Keratinocyte (primary cell): ENCODE data around the gene NT5DC4. TPM values are rescaled to one million over a fixed set of nuclear protein-coding genes. Genes with fewer than 3 reads are reported as not detected.

Experiments used
- DNase-seq: peaks from one replicate; pipeline ENCODE4 v3.0.0-alpha.2; 2011; ENCODE audit warnings: low read depth, missing footprints, low spot score
- FAIRE-seq: peaks from 2 replicates; lab custom pipeline; 2011; peaks lifted over from hg19 to GRCh38; lab: Jason Lieb, UNC
- H2AFZ ChIP-seq: 2 replicates; pipeline ENCODE4 v1.6.0; 2012; ENCODE audit warnings: low read length, control low read depth, inconsistent platforms; ENCODE audit not compliant: control insufficient read depth
- H3K27ac ChIP-seq: 2 replicates; pipeline ENCODE4 v1.5.1; 2011; ENCODE audit warnings: low read length; ENCODE audit not compliant: control insufficient read depth, insufficient read depth
- H3K27me3 ChIP-seq: 3 replicates; pipeline ENCODE4 v1.6.0; 2011; ENCODE audit warnings: low read length; ENCODE audit not compliant: control insufficient read depth, insufficient read depth; ENCODE audit errors: extremely low read depth
- H3K36me3 ChIP-seq, 2 experiments: 2 replicates in 1 of 2; 3 replicates in 1 of 2; pipeline ENCODE4 v1.5.1; 2011; ENCODE audit warnings: low read length in 2 of 2, mild to moderate bottlenecking in 1 of 2; ENCODE audit not compliant: control insufficient read depth in 2 of 2, insufficient read depth in 2 of 2; ENCODE audit errors: extremely low read depth in 1 of 2
- H3K4me1 ChIP-seq: 3 replicates; pipeline ENCODE4 v1.5.1; 2011; ENCODE audit warnings: low read length; ENCODE audit not compliant: control insufficient read depth, insufficient read depth; ENCODE audit errors: extremely low read depth
- H3K4me2 ChIP-seq: 3 replicates; pipeline ENCODE4 v1.6.0; 2011; ENCODE audit warnings: low read depth, low read length; ENCODE audit not compliant: control insufficient read depth, insufficient read depth; ENCODE audit errors: extremely low read depth
- H3K4me3 ChIP-seq, 3 experiments: fragments of 200-600 bp in 1 of 3; sonication (generic) in 1 of 3; 2 replicates in 2 of 3; 3 replicates in 1 of 3; pipeline ENCODE4 v1.5.1; 2011 to 2016; ENCODE audit warnings: low read length in 3 of 3, mild to moderate bottlenecking in 3 of 3, control low read depth in 2 of 3, inconsistent platforms in 1 of 3, low read depth in 1 of 3, mixed read lengths in 1 of 3, mixed run types in 1 of 3, moderate library complexity in 1 of 3; ENCODE audit not compliant: control insufficient read depth in 2 of 3, insufficient read depth in 2 of 3; ENCODE audit errors: extremely low read depth in 1 of 3
- H3K79me2 ChIP-seq: 2 replicates; pipeline ENCODE4 v1.6.0; 2012; ENCODE audit warnings: low read length; ENCODE audit not compliant: control insufficient read depth, insufficient read depth
- H3K9ac ChIP-seq: 3 replicates; pipeline ENCODE4 v1.6.0; 2011; ENCODE audit warnings: low read length; ENCODE audit not compliant: control insufficient read depth, insufficient read depth; ENCODE audit errors: extremely low read depth
- H3K9me1 ChIP-seq: 3 replicates; pipeline ENCODE4 v1.6.0; 2011; ENCODE audit warnings: low read length; ENCODE audit not compliant: control insufficient read depth, insufficient read depth; ENCODE audit errors: extremely low read depth
- H3K9me3 ChIP-seq: 2 replicates; pipeline ENCODE4 v1.5.1; 2012; ENCODE audit warnings: low read depth, low read length; ENCODE audit not compliant: control insufficient read depth
- H4K20me1 ChIP-seq: 3 replicates; pipeline ENCODE4 v1.6.0; 2011; ENCODE audit warnings: low read length; ENCODE audit not compliant: control insufficient read depth, insufficient read depth; ENCODE audit errors: extremely low read depth
- EZH2 ChIP-seq: IDR thresholded peaks from one replicate; pipeline ENCODE4 v1.6.1; 2012; ENCODE audit warnings: inconsistent platforms, mild to moderate bottlenecking, low read length, moderate library complexity
- dilution Hi-C: fragments of 300-500 bp; cut with MboI; formaldehyde crosslinking; loops from one replicate; pipeline ENCODE4 v1.7.0; 2020; ENCODE audit warnings: low sequenced_read_pairs; ENCODE audit not compliant: extremely low pct_ligation_motif_present
- polyA plus RNA-seq, 5 experiments: library from polyadenylated mRNA; depleted of rRNA in 3 of 5; stranded (reverse) in 3 of 5; stranded (forward) in 1 of 5; unstranded in 1 of 5; fragments of >200 nt; gene quantifications; 1 replicate in 1 of 5; 2 replicates in 3 of 5; 3 replicates in 1 of 5; pipeline versions ENCODE4 v1.2.1 to v1.2.3, GENCODE V29; 2011 to 2012; ENCODE audit warnings: missing spikeins in 2 of 5, low read depth in 1 of 5, low replicate concordance in 1 of 5
- TF ChIP-seq, protein P1 (sequence below), 3 experiments: IDR thresholded peaks in 1 of 3; conservative IDR thresholded peaks in 1 of 3; optimal IDR thresholded peaks in 1 of 3; 2 replicates in 2 of 3; 3 replicates in 1 of 3; pipeline versions ENCODE3 to v1.5.1; 2011; ENCODE audit warnings: low read length in 3 of 3, mild to moderate bottlenecking in 3 of 3, moderate library complexity in 2 of 3, control low read depth in 1 of 3, inconsistent platforms in 1 of 3; ENCODE audit not compliant: insufficient read depth in 2 of 3; ENCODE audit errors: extremely low read depth in 1 of 3

The NT5DC4 gene
- polyA plus RNA-seq, 1 donor (not counting 4 experiments of a cell fraction or from before 2014, with no cell fraction given): 1.00 TPM

DNA sequence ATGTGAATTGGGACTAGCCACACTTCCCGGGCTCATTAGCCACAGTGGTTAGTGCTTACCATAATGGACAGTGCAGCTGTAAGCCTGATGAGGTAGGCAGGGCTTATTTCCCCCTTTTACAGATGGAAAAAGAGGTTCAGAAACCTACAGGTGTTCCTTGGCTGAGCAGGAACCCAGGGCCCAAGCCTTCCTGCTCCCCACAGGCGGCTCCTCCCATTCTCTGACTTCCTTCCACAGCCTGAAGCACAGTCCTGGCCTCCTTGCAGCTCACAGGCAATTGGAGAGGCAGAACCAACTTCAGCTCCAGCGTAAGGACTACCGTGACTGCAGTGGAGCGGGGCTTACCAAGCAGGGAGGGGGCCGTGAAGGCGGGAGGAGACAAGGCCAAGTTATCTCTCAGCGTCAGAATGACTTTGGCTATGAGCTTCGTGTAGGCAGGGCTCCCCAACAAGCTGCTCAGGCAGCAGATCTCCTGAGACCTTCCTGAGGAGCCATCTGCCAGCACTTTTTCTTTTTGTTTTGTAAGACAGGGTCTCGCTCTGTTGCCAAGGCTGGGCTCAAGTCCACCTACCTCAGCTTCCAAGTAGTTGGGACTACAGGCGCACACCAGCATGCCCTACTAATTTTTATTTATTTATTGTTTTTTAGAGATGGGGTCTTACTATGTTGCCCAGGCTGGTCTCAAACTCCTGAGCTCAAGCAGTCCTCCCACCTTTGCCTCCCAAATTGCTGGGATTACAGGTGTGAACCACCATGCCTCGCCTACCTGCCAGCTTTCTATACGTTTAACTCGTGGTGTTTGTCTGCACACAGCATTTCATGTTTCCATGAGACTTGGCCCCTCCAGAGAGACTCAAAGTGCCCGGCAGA is 34.2 kb upstream of the NT5DC4 start:
- Histone ChIP-seq H3K9me1 (no peaks in the 10 kb centered on the region), H3K4me2 (no peak overlapping the region), H2AFZ (peak overlapping the region; percentile 67), H3K79me2 (no peaks in the 10 kb centered on the region), H3K9ac (no peak overlapping the region), H3K27me3 (no peaks in the 10 kb centered on the region), H3K27ac (no peak overlapping the region), H3K4me3 (no peak overlapping the region), H4K20me1 (no peaks in the 10 kb centered on the region), H3K4me1 (peaks cover 13% of the 10 kb centered on the region), H3K9me3 (no peaks in the 10 kb centered on the region), H3K36me3 (no peaks in the 10 kb centered on the region)
- dilution Hi-C loops: no loop called here
- DNase-seq (no peak), FAIRE-seq (no peak)
- TF ChIP-seq, protein P1, sequence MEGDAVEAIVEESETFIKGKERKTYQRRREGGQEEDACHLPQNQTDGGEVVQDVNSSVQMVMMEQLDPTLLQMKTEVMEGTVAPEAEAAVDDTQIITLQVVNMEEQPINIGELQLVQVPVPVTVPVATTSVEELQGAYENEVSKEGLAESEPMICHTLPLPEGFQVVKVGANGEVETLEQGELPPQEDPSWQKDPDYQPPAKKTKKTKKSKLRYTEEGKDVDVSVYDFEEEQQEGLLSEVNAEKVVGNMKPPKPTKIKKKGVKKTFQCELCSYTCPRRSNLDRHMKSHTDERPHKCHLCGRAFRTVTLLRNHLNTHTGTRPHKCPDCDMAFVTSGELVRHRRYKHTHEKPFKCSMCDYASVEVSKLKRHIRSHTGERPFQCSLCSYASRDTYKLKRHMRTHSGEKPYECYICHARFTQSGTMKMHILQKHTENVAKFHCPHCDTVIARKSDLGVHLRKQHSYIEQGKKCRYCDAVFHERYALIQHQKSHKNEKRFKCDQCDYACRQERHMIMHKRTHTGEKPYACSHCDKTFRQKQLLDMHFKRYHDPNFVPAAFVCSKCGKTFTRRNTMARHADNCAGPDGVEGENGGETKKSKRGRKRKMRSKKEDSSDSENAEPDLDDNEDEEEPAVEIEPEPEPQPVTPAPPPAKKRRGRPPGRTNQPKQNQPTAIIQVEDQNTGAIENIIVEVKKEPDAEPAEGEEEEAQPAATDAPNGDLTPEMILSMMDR (optimal IDR thresholded peaks at IDR 0.05 in 1 of 3, IDR thresholded peaks at IDR 0.05 in 1 of 3, conservative IDR thresholded peaks at IDR 0.05 in 1 of 3; ENCODE audit: extremely low read depth in 1 of 3, insufficient read depth in 2 of 3, low read length in 3 of 3): no peak
- TF ChIP-seq EZH2: no peak

DNA sequence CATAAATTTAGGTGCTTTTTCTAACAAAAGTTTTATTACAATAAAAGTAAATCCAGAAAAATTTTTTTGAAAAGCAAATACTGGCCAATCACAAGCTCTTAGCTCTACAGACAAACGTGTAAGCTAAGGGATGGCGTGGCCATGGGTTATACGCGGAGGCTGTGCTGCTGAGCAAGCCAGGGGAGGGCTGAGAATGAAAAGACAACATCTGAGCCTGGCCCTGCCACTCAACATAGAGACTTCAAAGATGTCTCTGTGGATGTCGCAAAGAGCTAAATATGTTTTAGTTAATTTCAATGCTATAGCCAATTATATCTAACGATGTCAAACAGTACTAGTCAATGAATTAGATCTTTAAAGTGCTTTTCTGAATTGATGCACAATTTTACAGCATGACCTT is 33.3 kb upstream of the NT5DC4 start:
- Histone ChIP-seq H3K36me3 (no peaks in the 10 kb centered on the region), H3K4me2 (no peak overlapping the region), H3K27me3 (no peaks in the 10 kb centered on the region), H4K20me1 (no peaks in the 10 kb centered on the region), H3K27ac (no peak overlapping the region), H3K4me1 (peaks cover 21% of the 10 kb centered on the region), H3K9me1 (no peaks in the 10 kb centered on the region), H3K9me3 (no peaks in the 10 kb centered on the region), H3K4me3 (no peak overlapping the region), H3K9ac (no peak overlapping the region), H2AFZ (no peak overlapping the region), H3K79me2 (no peaks in the 10 kb centered on the region)
- DNase-seq (no peak), FAIRE-seq (no peak)
- TF ChIP-seq, protein P1 (optimal IDR thresholded peaks at IDR 0.05 in 1 of 3, IDR thresholded peaks at IDR 0.05 in 1 of 3, conservative IDR thresholded peaks at IDR 0.05 in 1 of 3; ENCODE audit: extremely low read depth in 1 of 3, insufficient read depth in 2 of 3, low read length in 3 of 3): no peak
- no peak for TF ChIP-seq EZH2
- dilution Hi-C loops: no loop called here
